ENCODE measurements around the gene MLST8.

The MLST8 gene

DNA sequence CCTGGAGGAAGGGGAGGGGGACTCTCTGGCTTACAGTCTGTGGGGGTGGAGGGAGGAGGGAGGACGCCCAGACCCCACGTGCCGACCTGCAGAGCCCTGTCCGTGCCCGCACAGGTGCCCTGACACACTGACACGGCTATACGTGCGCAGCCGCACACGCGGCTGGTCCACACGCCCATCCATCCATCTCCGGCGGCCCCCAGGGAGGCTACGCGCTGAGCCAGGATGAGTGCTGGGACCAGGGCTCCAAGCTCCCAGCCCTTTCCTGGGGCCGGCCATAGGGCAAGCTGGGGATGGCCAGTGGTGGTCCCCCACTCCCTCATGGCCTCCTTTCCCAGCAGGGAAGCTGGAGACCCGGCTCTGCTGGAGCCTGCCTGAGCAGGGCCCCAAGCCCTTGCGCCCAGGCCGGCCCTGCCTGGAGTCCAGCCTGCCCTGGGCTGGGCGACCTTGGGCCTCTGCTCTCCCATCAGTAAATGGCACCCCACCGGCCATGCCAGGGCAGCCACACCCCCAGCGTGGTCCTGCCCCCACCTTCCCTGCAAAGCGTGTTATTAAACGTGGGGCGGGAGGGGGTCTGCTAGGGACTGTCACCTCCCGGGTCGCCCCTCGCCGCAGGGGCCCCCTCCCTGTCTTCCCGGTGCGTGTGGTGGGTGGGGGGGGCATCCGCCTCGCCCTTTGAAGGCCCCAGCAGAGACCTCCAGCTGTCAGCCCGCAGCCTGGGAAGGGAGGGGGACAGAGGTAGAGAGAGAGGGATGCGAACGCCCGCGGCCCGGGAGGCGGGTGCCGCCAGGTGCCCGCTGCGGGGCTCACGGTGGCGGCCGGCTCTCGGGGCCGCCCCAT is 9.7 kb upstream of the MLST8 start:
- Histone ChIP-seq H3K27me3 (ENCODE audit: insufficient read depth, low read length) (peaks cover 26% of the 10 kb centered on the region; the same call in 1 of the 2 replicates), H3K4me3 (ENCODE audit: low read depth, low read length, poor library complexity, severe bottlenecking) (peak overlapping the region; percentile 0), H3F3A (ENCODE audit: insufficient read depth, low read length) (no peaks in the 10 kb centered on the region), H3K36me3 (ENCODE audit: insufficient read depth, low read length) (no peaks in the 10 kb centered on the region), H3K4me1 (ENCODE audit: insufficient read depth, low read length, severe bottlenecking) (peaks cover 3% of the 10 kb centered on the region), H3K4me2 (ENCODE audit: low read length) (peak overlapping the region; percentile 41), H2AFZ (ENCODE audit: low read length) (no peak overlapping the region), H3K27ac (ENCODE audit: low read depth, low read length, poor library complexity, severe bottlenecking) (no peak overlapping the region), H3K9ac (ENCODE audit: low read length) (no peak overlapping the region), H3K79me2 (ENCODE audit: insufficient read depth, low read length) (no peaks in the 10 kb centered on the region), H4K20me1 (ENCODE audit: insufficient read depth, low read length) (no peaks in the 10 kb centered on the region), H3K9me3 (ENCODE audit: low read length) (no peaks in the 10 kb centered on the region), H3K9me2 (ENCODE audit: low read depth, low read length) (no peaks in the 10 kb centered on the region)
- TF ChIP-seq, protein P1, sequence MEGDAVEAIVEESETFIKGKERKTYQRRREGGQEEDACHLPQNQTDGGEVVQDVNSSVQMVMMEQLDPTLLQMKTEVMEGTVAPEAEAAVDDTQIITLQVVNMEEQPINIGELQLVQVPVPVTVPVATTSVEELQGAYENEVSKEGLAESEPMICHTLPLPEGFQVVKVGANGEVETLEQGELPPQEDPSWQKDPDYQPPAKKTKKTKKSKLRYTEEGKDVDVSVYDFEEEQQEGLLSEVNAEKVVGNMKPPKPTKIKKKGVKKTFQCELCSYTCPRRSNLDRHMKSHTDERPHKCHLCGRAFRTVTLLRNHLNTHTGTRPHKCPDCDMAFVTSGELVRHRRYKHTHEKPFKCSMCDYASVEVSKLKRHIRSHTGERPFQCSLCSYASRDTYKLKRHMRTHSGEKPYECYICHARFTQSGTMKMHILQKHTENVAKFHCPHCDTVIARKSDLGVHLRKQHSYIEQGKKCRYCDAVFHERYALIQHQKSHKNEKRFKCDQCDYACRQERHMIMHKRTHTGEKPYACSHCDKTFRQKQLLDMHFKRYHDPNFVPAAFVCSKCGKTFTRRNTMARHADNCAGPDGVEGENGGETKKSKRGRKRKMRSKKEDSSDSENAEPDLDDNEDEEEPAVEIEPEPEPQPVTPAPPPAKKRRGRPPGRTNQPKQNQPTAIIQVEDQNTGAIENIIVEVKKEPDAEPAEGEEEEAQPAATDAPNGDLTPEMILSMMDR (IDR thresholded peaks at IDR 0.05; ENCODE audit: low read length): no peak
- TF ChIP-seq EZH2 (IDR thresholded peaks at IDR 0.05; ENCODE audit: borderline replicate concordance, low read length): no peak

DNA sequence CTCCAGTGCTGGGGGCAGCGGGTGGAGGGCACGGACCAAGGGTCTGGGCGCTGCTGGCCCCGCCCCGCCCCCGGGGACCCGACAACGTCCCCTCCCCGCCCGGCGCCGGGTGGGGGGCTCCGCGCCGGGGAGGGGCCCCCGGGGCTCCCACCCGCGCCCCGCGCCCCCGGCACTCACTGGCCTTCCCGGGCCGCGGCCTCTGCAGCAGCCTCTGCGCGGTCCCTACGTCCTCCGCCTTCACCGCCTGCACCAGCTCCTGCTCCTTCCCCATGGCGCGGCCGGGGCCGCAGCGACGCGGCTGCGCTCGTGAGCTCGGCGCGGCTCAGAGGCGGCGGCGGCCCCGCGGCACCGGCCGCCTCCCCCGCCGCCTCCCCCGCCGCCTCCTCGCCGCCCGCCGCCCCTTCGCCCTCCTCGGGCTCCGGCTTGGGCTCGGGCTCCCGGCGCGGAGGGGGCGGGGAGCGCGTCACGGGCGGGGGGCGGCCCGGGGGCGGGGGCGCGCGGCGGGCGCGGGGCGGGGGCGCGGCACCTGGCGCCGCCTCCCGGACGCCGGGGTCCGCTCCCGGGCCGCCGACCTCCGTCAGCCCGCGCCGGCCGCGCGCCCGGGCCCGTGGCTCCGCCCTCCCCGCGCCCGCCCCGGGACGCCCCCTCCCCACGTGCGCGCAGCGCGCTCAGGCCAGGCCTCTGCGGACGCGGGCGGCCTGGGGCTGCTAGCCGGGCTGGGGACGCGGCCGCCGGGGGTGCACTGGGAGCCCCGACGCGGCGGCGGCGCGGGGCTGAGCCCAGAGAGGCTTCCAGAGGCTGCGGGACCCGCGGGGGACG is 8.9 kb upstream of the MLST8 start, which contains the start of gene CASKIN1:
TSS of gene CASKIN1 (minus strand) at position 444 of the 819 bp plus-strand sequence. CDS start at position 271, 173 bp downstream.
- Histone ChIP-seq H3K9ac (ENCODE audit: low read length) (no peak within 1 kb of the TSS), H3K9me3 (ENCODE audit: low read length) (no peaks in the 10 kb centered on the region), H3K4me1 (ENCODE audit: insufficient read depth, low read length, severe bottlenecking) (peaks cover 3% of the 10 kb centered on the region), H3F3A (ENCODE audit: insufficient read depth, low read length) (no peaks in the 10 kb centered on the region), H3K27ac (ENCODE audit: low read depth, low read length, poor library complexity, severe bottlenecking) (no peak within 1 kb of the TSS), H3K36me3 (ENCODE audit: insufficient read depth, low read length) (no peaks in the 10 kb centered on the region), H3K4me2 (ENCODE audit: low read length) (peak within 1 kb of the TSS; percentile 41), H3K79me2 (ENCODE audit: insufficient read depth, low read length) (no peaks in the 10 kb centered on the region), H3K27me3 (ENCODE audit: insufficient read depth, low read length) (peaks cover 31% of the 10 kb centered on the region; the same call in 1 of the 2 replicates), H3K9me2 (ENCODE audit: low read depth, low read length) (no peaks in the 10 kb centered on the region), H4K20me1 (ENCODE audit: insufficient read depth, low read length) (no peaks in the 10 kb centered on the region), H3K4me3 (ENCODE audit: low read depth, low read length, poor library complexity, severe bottlenecking) (peak within 1 kb of the TSS; percentile 0), H2AFZ (ENCODE audit: low read length) (no peak within 1 kb of the TSS)
- TF ChIP-seq, protein P1 (IDR thresholded peaks at IDR 0.05; ENCODE audit: low read length): no peak
- TF ChIP-seq EZH2 (IDR thresholded peaks at IDR 0.05; ENCODE audit: borderline replicate concordance, low read length): no peak

DNA sequence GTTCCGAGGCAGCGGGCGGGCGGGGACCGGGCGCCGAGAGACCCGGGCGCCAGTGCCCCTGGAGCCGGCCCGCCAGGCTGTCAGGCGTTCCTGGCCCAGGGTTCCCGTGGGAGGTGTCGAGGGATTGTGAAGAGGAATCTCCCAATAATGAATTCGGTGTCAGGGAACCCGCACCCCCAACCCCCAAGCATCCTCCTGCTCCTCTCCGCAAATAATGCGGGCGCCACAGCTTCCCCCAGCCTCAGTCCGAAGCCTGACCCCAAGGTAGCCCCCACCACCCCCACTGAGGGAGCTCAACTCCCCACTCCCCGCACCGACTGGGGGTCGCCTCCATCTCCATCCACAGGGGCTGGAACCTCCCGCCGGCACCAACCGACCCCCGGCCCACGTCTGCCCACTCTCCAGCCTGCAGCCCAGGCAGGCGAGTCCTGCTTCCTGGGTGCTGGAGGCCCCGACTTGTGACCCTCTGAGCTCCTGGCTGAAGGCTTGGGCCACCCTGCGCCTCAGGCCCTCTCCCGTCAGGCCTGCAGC is 8.2 kb upstream of the MLST8 start:
- H2AFZ ChIP-seq (ENCODE audit: low read length): no peak overlapping the region
- no peak overlapping the region for H3K4me2 ChIP-seq (ENCODE audit: low read length)
- no peaks in the 10 kb centered on the region for H3K36me3 ChIP-seq (ENCODE audit: insufficient read depth, low read length)
- H3F3A ChIP-seq (ENCODE audit: insufficient read depth, low read length): no peaks in the 10 kb centered on the region
- H3K79me2 ChIP-seq (ENCODE audit: insufficient read depth, low read length): no peaks in the 10 kb centered on the region
- TF ChIP-seq EZH2 (IDR thresholded peaks at IDR 0.05; ENCODE audit: borderline replicate concordance, low read length): no peak
- TF ChIP-seq, protein P1 (IDR thresholded peaks at IDR 0.05; ENCODE audit: low read length): no peak
- peaks cover 31% of the 10 kb centered on the region; the same call in 1 of the 2 replicates for H3K27me3 ChIP-seq (ENCODE audit: insufficient read depth, low read length)
- no peak overlapping the region for H3K9ac ChIP-seq (ENCODE audit: low read length)
- H3K4me3 ChIP-seq (ENCODE audit: low read depth, low read length, poor library complexity, severe bottlenecking): no peak overlapping the region
- no peaks in the 10 kb centered on the region for H3K9me2 ChIP-seq (ENCODE audit: low read depth, low read length)
- H3K4me1 ChIP-seq (ENCODE audit: insufficient read depth, low read length, severe bottlenecking): peaks cover 3% of the 10 kb centered on the region
- no peak overlapping the region for H3K27ac ChIP-seq (ENCODE audit: low read depth, low read length, poor library complexity, severe bottlenecking)
- H3K9me3 ChIP-seq (ENCODE audit: low read length): no peaks in the 10 kb centered on the region
- no peaks in the 10 kb centered on the region for H4K20me1 ChIP-seq (ENCODE audit: insufficient read depth, low read length)

Measured in OCI-LY1 (cell line).